ENCODE data around the gene FRAS1. TPM values are rescaled to one million over a fixed set of nuclear protein-coding genes. Genes with fewer than 3 reads are reported as not detected.
"Not testable (repeated sequence)": the region's sequence is repeated elsewhere in the genome, so short reads cannot be mapped to it uniquely, and the experiment has no call there.

The FRAS1 gene
- total RNA-seq, 2 donors from 2014 or later, result not detected

DNA sequence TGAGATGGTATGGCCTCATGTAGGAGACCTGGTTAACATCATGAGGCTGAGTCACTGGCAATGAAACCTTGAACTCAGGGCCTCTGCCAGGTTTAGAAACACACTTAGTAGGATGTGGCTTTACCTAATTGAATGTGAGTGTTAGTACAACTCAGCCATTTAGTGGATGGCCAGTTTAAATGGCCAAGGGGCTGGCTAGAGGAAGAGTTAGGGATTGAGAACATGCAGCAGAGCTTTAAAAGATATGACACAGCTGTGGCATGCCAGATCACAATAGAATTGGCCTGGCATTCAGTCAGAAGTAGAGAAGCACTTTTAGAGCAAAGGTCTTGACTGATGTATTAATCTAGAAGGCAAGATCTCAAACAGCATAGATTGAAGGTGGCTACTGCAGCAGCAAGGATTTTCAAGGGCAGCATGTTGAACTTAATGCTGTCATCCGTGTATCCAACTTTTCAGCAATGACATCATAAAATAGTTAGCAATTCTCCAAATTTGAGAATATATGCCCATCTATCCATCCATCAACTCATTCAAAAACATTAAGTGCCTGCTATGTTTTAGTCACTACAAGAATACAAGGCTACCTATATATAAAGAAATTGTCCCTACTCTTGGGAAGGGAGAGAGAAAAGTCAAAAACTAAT lies 170.4 kb downstream of the FRAS1 start:
- H3K36me3 Mint-ChIP-seq (ENCODE audit: low read depth), result no peaks in the 10 kb centered on the region
- peaks cover 18% of the 10 kb centered on the region for H3K27me3 Mint-ChIP-seq
- H3K4me3 Mint-ChIP-seq, result no peak overlapping the region
- ATAC-seq (no peak), DNase-seq (no peak)
- H3K9me3 ChIP-seq (ENCODE audit: control insufficient read depth, low read length, poor library complexity, severe bottlenecking), result no peaks in the 10 kb centered on the region
- no peak overlapping the region for H3K27ac Mint-ChIP-seq
- no peaks in the 10 kb centered on the region for H3K4me1 Mint-ChIP-seq

DNA sequence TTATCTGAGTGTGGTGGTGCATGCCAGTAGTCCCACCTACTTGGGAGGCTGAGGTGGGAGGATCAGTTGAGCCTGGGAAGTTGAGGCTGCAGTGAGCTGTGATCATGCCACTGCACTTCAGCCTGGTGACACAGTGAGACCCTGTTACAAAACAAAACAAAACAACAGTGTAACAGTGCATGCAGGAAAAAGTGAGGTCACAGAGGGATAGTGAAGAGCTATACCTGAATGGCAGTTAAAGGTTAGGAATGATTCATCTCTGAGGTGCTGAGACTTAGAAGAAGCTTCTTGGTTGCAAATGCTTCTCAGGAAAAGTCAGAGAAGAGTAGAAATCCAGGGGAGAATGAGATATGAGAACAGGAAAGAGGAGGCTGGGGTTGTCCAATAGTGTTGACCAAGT lies 178.7 kb downstream of the FRAS1 start:
- Mint-ChIP-seq H3K4me3 (no peak overlapping the region), H3K36me3 (ENCODE audit: low read depth) (no peaks in the 10 kb centered on the region)
- ATAC-seq, result no peak

DNA sequence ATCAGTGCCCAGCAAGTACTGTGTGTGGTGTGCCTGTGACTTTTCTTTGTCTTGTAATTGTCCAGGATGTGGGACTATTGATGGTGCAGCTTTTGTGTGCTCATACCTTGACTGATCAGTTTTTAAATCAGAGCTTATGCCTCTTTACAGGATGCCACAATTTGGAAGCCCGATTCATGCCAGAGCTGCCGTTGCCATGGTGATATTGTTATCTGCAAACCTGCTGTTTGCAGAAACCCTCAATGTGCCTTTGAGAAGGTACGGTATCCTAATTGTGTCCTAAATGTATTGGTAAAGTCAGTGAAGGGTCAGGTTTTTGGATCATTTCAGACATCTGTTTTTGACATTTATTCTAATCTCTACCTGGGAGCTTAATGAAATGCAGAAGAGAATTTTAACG lies 180.2 kb downstream of the FRAS1 start:
- H3K9me3 ChIP-seq (ENCODE audit: control insufficient read depth, low read length, poor library complexity, severe bottlenecking), result no peaks in the 10 kb centered on the region
- no peaks in the 10 kb centered on the region for H3K4me1 Mint-ChIP-seq
- peaks cover 11% of the 10 kb centered on the region for H3K27me3 Mint-ChIP-seq
- no peaks in the 10 kb centered on the region for H3K36me3 Mint-ChIP-seq (ENCODE audit: low read depth)
- ATAC-seq (no peak), DNase-seq (no peak)
- H3K27ac Mint-ChIP-seq, result no peak overlapping the region
- no peak overlapping the region for H3K4me3 Mint-ChIP-seq

More for the DNA sequence above, 178.7 kb downstream of the FRAS1 start:
- Mint-ChIP-seq H3K27me3 (peaks cover 11% of the 10 kb centered on the region), H3K27ac (no peak overlapping the region), H3K4me1 (no peaks in the 10 kb centered on the region)
- no peak for DNase-seq
- no peaks in the 10 kb centered on the region for H3K9me3 ChIP-seq (ENCODE audit: control insufficient read depth, low read length, poor library complexity, severe bottlenecking)

DNA sequence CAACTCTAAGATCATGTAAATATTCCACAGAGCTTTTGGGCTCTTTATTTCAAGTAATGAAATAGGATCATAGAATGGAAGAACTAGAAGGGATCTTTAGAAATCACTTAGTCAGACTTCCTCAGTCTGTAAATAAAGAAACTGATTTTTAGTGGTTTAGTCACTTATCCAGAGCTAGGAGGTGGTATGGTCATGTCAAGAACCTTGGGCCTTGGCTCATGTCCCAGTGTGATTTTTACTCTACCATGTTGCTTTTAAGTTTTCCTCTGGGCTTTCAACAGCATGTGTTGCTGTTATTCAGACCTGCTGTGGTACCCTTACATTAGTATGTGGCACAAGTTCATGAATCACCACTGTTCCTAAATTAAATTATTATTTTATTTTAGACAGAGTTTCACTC lies 184.9 kb downstream of the FRAS1 start:
- H3K4me3 Mint-ChIP-seq, result no peak overlapping the region
- no peaks in the 10 kb centered on the region for H3K9me3 ChIP-seq (ENCODE audit: control insufficient read depth, low read length, poor library complexity, severe bottlenecking)
- no peak overlapping the region for H3K27ac Mint-ChIP-seq
- no peaks in the 10 kb centered on the region for H3K4me1 Mint-ChIP-seq
- ATAC-seq (no peak), DNase-seq (no peak)
- no peaks in the 10 kb centered on the region for H3K36me3 Mint-ChIP-seq (ENCODE audit: low read depth)
- peaks cover under 1% of the 10 kb centered on the region for H3K27me3 Mint-ChIP-seq

DNA sequence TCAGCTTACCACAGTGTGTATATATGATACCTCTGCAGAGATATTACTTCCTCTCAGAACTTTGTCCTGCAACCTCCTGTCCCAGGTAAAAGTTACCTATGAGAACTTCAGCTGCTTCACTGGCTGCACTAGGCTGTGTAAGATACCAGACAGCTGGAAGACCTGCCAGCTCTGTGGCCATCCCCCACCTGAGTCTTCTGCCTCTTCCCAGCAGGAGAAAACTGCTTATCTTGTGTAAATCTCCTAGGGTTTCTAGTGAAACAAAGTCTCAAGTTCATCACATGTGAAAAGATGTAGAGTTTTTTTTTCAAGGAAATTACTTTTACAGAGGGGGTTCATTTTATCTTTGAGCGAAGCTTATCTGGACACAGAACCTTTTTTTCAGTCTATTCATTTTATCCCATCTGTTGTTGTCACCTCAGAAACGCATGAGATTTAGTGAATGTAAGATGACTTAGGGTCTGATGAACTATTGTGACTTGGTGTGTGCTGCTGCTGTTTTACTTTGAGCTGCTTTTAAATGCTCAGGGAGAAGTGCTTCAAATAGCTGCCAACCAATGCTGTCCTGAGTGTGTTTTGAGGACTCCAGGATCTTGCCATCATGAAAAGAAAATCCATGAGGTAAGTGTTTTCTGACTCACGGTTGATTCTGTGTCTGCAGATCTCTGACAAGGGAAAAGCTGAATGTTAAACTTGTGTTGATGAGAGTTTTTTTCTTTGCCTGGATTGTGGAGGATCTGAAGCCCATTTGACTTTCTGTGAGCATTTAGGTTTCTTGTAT lies 187.8 kb downstream of the FRAS1 start:
- ATAC-seq (no peak), DNase-seq (no peak)
- no peaks in the 10 kb centered on the region for H3K36me3 Mint-ChIP-seq (ENCODE audit: low read depth)
- H3K27me3 Mint-ChIP-seq, result peaks cover 10% of the 10 kb centered on the region
- H3K9me3 ChIP-seq (ENCODE audit: control insufficient read depth, low read length, poor library complexity, severe bottlenecking), result no peaks in the 10 kb centered on the region
- no peak overlapping the region for H3K27ac Mint-ChIP-seq
- no peak overlapping the region for H3K4me3 Mint-ChIP-seq
- no peaks in the 10 kb centered on the region for H3K4me1 Mint-ChIP-seq

DNA sequence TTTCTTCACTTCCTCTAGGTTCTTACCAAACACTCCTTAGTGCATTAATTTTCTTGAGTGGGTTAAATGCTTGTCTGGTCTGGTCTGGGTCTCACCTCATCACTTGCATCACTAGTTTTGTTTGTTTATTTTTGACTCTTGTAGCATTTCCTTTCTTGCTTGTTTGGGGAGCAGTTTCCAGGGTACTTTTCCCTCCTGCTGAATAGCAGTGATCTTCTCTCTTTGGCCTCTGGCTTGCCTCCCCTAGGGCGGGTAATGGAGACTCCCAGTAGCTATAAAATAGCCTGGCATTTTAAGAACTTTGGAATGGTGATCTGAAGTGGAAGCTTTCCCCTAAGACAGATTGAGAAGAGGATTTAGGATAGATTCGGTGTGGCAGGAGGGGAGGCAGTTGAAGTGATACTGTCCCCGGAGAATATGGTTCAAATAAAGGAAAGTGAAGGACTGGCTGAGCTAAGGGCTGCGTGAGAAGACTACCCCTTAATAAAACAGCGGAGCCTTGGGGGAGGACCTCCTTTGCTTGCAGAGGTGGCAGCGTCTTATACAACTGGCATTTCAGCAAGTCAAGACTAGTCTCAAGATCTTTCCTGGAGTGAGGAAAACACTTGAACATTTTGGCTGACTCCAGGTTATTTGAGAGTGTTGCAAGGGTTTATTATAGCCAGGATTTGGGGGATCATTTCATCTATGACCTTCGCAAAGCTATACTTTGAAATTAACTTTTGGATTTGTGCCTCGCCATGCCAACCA lies 190.6 kb downstream of the FRAS1 start:
- ATAC-seq (no peak), DNase-seq (no peak)
- Mint-ChIP-seq H3K27ac (no peak overlapping the region), H3K36me3 (ENCODE audit: low read depth) (no peaks in the 10 kb centered on the region), H3K4me3 (no peak overlapping the region), H3K4me1 (no peaks in the 10 kb centered on the region), H3K27me3 (peaks cover 10% of the 10 kb centered on the region)
- no peaks in the 10 kb centered on the region for H3K9me3 ChIP-seq (ENCODE audit: control insufficient read depth, low read length, poor library complexity, severe bottlenecking)

DNA sequence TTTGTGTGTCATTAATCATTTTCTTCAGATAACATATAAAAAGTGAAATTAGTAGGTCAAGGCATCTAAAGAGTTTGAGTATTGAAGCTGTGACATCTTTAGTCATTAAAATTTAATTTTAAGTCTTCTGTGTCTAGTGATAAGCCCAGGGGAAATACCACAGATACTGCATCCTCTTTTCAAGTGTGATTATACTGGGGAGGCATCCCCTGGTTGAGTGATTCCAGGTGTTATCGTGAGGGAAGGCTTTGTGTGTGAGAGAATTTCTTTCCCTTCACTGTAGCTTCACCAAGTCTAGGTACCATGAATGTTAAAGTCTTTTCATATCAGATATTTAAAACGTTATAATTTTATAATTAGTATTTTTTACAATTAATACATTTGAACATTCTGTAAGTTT lies 193.4 kb downstream of the FRAS1 start:
- ATAC-seq (no peak), DNase-seq (no peak)
- H3K9me3 ChIP-seq (ENCODE audit: control insufficient read depth, low read length, poor library complexity, severe bottlenecking), result no peaks in the 10 kb centered on the region
- no peaks in the 10 kb centered on the region for H3K36me3 Mint-ChIP-seq (ENCODE audit: low read depth)
- H3K4me3 Mint-ChIP-seq, result no peak overlapping the region
- no peak overlapping the region for H3K27ac Mint-ChIP-seq
- H3K27me3 Mint-ChIP-seq, result peaks cover 10% of the 10 kb centered on the region
- no peaks in the 10 kb centered on the region for H3K4me1 Mint-ChIP-seq

DNA sequence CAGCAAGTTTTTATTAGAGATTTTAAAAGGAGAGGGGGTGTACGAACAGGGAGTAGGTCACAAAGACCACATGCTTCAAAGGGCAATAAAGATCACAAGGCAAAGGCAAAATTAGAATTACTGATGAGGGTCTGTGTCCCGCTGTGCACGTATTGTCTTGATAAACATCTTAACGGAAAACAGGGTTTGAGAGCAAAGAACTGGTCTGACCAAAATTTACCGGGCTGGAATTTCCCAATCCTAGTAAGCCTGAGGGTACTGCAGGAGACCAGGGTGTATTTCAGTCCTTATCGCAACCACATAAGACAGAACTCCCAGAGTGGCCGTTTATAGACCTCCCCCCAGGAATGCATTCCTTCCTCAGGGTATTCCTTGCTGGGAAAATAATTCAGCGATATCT lies 195.7 kb downstream of the FRAS1 start:
- not testable (repeated sequence) for H3K27ac Mint-ChIP-seq; DNase-seq; H3K27me3 Mint-ChIP-seq; H3K4me3 Mint-ChIP-seq; H3K4me1 Mint-ChIP-seq; H3K36me3 Mint-ChIP-seq (ENCODE audit: low read depth); H3K9me3 ChIP-seq (ENCODE audit: control insufficient read depth, low read length, poor library complexity, severe bottlenecking); ATAC-seq

DNA sequence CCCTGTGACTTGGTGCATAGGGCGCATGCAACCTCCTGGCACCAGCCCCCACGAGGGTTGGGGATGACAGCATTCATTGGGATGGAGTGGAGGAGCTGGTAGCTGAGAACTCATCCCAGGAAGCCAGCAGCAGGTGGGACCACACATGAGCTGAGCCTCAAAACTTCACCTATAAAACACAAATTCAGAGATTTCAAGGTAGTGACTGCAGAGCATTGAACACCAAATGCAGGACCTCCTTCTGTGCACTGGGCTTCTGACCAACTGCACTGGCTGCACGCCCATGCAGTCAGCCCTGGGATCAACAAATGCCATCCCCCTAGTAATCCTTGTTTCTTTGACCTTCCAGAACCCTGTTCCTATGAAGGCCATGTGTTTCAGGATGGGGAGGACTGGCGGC lies 197.8 kb downstream of the FRAS1 start:
- no peak overlapping the region for H3K27ac Mint-ChIP-seq
- no peaks in the 10 kb centered on the region for H3K9me3 ChIP-seq (ENCODE audit: control insufficient read depth, low read length, poor library complexity, severe bottlenecking)
- no peak for DNase-seq
- no peak for ATAC-seq
- H3K4me1 Mint-ChIP-seq, result no peaks in the 10 kb centered on the region
- no peak overlapping the region for H3K4me3 Mint-ChIP-seq
- H3K27me3 Mint-ChIP-seq, result no peaks in the 10 kb centered on the region
- no peaks in the 10 kb centered on the region for H3K36me3 Mint-ChIP-seq (ENCODE audit: low read depth)

DNA sequence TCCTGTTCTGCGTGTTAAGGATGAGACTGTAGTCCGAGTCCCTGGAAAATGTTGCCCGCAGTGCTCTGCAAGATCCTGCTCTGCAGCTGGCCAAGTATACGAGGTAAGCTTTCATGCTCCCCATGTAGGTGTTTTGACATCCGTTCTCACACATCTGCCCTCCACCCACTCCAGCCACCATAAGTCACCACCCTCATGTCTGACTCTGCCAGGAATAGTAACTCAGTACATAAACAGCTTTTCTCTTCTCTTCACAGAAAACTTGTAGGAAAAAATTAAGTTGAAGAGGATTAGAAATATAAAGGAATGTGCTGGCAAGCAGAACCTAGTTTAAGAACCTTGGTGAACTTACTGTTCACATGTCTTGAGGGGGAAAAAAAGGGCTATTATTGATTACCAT lies 207.9 kb downstream of the FRAS1 start:
- H3K27me3 Mint-ChIP-seq, result no peaks in the 10 kb centered on the region
- H3K36me3 Mint-ChIP-seq (ENCODE audit: low read depth), result peaks cover 2% of the 10 kb centered on the region
- H3K4me1 Mint-ChIP-seq, result no peaks in the 10 kb centered on the region
- H3K9me3 ChIP-seq (ENCODE audit: control insufficient read depth, low read length, poor library complexity, severe bottlenecking), result no peaks in the 10 kb centered on the region
- DNase-seq (no peak), ATAC-seq (no peak)
- no peak overlapping the region for H3K27ac Mint-ChIP-seq
- H3K4me3 Mint-ChIP-seq, result no peak overlapping the region

DNA sequence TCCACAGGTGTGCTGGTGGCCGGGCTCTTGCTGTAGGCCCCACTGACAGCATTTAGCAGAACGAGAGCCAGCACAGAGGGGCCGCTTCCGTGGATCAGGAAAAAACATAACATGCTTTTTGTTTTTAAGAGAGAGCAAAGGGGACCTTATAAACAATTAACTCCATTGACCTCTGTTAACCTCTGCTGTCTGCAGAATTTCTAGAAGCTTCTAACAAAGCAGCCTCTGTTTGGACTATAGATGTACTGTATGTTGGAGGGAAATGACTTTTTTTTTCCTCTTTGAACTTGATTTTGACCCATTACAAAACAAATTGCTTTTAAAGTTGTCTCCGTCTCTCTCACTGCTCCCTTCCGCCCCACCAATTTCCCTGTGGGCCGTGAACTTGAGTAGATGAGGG lies 210.7 kb downstream of the FRAS1 start:
- DNase-seq (no peak), ATAC-seq (no peak)
- H3K9me3 ChIP-seq (ENCODE audit: control insufficient read depth, low read length, poor library complexity, severe bottlenecking), result no peaks in the 10 kb centered on the region
- Mint-ChIP-seq H3K4me3 (no peak overlapping the region), H3K27ac (no peak overlapping the region), H3K27me3 (no peaks in the 10 kb centered on the region), H3K36me3 (ENCODE audit: low read depth) (no peaks in the 10 kb centered on the region), H3K4me1 (no peaks in the 10 kb centered on the region)

DNA sequence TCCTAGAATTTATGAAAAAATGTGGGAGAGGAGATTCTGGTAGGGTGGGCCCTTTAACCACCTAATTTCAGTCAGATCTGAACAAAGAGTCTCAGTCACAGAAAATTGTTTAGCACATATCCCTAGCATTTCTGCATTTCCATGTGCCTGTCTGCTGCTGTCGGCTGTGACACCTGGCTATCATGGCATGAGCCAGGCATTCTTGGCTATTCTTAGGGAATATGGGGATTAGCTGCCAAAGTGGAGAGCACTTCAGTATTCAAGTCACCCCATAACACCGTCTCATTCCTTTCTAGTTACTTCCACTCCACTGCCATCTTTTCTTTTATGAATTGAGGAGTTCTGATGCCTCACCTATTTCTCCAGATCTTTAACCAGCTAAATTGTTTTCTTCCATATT lies 211.5 kb downstream of the FRAS1 start:
- no peaks in the 10 kb centered on the region for H3K4me1 Mint-ChIP-seq
- H3K9me3 ChIP-seq (ENCODE audit: control insufficient read depth, low read length, poor library complexity, severe bottlenecking), result no peaks in the 10 kb centered on the region
- no peak for DNase-seq
- H3K36me3 Mint-ChIP-seq (ENCODE audit: low read depth), result no peaks in the 10 kb centered on the region
- H3K4me3 Mint-ChIP-seq, result no peak overlapping the region
- ATAC-seq, result no peak
- no peaks in the 10 kb centered on the region for H3K27me3 Mint-ChIP-seq
- no peak overlapping the region for H3K27ac Mint-ChIP-seq

DNA sequence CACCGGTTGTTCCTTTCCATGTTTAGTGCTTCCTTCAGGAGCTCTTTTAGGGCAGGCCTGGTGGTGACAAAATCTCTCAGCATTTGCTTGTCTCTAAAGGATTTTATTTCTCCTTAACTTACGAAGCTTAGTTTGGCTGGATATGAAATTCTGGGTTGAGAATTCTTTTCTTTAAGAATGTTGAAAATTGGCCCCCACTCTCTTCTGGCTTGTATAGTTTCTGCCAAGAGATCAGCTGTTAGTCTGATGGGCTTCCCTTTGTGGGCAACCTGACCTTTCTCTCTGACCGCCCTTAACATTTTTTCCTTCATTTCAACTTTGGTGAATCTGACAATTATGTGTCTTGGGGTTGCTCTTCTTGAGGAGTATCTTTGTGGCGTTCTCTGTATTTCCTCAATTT lies 218.3 kb downstream of the FRAS1 start:
- DNase-seq; H3K36me3 Mint-ChIP-seq (ENCODE audit: low read depth); H3K9me3 ChIP-seq (ENCODE audit: control insufficient read depth, low read length, poor library complexity, severe bottlenecking); H3K4me3 Mint-ChIP-seq; H3K27ac Mint-ChIP-seq; H3K4me1 Mint-ChIP-seq; ATAC-seq: not testable (repeated sequence)
- H3K27me3 Mint-ChIP-seq, result peaks cover 14% of the 10 kb centered on the region
